Suppressor macrophage (primary cell): Measurements from ENCODE around the gene CD320.
A peak's percentile ranks its signal among the peaks of the same experiment; 100 is the strongest.
"Not testable (repeated sequence)": the region's sequence is repeated elsewhere in the genome, so short reads cannot be mapped to it uniquely, and the experiment has no call there.

ENCODE experiments used
- DNase-seq, 4 experiments: peaks; one replicate each; pipeline ENCODE4 v3.0.0-alpha.2; 2020 to 2022

The CD320 gene

DNA sequence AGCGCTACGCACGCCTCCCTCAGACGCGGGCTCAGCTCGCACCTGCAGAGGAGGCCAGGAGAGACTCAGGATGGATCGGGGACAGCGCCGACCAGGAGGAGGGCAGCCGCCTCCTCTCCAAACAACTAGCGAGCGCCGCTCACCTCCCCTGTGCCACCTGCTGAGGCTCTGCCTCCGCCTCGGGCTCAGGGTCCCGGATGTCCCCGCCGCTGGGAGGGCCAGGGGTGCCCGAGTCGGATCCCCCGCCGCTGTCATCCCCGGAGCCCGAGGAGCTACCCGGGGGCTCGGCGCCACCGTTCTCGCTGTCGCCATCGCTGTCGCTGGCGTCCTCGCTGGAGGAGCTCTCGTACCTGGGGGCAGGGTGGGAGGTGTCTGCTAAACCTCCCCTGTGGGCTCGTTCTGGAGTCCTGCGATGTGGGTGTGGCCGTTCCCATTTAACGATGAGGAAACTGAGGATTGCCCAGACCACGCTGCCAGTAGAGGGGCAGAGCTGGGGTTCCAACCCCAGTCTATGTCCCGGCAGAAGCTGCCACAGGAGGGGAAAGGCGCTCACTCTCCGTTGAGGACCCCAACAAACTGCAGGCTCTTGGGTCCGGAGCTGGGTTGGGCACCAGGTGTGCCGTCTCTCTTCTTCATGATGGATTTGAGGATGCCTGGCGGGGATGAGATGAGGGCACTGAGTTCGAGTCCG lies 25.8 kb upstream of the CD320 start:
- DNase-seq: no peak

DNA sequence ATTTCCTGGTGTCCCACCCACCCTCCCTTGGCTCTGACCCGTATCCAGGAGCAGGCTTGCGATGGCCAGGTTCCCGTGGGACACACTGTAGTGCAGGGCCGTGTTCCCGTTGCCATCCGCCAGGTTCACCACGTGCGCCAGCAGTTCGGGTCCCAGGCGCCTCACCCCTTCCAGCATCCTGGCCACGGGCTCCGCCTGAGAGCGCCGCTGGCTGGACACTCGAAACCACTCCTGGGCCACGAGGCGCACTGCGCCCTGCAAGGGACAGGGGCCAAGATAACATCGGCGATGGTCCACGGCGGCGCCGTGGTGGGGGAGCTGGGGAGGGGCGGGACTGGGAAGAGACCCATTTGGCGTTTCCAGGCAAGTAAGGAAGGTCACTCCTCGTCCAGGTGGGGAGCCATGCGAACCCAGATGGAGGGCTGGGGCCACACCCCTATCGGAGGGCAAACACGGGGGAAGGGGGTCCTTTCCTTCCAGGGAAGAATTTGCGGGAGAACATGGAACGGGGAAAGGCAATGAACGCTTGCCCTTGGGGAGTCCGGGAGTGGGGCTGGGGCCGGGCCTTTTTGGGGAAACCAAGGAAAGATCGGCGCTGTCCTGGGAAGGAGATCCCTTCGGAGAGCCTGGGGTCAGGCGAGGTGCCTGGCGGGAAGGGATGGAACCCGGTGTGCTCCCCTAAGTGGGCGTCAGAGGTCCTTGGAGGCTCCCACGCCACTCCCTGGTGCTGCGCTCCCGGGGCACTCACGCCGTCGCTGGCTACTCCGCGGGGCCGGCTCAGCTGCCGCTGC lies 25.0 kb upstream of the CD320 start:
- no peak for DNase-seq

DNA sequence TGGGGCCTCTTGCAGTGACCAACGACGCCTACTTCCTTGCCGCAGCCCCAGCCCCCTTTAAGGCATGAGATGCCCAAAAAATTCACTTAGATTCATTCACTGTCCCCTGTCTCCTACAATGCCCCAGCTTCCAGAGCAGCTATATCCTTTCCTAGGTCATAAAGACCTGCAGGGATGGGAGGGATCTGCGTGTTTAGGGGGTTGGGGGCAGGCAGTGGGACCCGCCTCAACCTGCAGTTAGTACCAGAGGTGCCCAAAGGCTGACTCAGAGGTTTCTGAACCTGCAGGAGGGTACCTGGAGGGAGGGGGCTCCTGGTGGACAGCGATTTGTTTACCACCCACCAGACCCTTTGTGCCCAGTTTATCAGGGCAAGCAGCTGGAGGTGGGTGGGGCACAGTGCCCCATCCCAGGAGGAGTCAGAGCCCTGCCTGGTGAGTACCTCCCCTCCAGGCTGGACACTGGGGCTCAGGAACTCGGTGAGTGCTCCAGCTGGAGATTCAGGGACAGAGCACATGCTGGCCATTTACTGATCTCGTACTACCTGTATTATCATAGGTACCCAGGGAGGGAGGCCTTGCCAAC lies 23.2 kb upstream of the CD320 start:
- DNase-seq: no peak

DNA sequence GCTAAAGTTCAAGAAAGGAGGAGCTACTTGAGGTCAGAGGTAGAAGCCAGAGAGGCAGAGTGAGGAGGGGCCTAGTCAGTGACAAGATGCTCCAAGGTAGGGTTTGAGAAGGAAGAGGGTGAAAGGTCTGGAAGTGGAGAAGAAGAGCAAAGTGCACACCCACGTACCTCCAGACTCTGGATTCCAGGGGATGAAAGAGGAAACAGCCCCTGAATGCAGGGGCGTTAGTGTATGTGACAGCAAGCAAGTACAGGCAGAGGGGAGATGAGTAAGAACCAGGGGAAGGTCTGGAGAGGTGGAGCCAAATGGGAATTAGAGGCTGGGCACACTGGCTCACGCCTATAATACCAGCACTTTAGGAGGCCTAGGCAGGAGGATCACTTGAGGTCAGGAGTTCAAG lies 21.8 kb upstream of the CD320 start:
- DNase-seq: peak; percentile 44 to 74 (median 61)

DNA sequence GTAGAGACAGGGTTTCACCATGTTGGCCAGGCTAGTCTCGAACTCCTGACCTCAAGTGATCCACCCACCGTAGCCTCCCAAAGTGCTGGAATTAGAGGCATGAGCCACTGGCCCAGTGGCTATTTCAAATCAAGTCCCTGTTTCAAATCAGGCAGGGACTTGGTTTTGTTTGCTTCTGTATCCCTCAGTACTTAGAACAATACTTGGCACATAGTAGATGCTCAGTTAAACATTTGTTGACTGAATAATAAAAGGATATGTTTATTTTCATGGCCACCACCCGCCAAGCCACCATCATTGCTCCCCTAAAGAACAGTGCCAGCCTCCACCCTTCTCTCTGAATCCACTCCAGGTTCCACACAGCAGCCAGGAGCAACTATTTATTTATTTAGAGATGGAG lies 17.3 kb upstream of the CD320 start:
- DNase-seq: no peak

DNA sequence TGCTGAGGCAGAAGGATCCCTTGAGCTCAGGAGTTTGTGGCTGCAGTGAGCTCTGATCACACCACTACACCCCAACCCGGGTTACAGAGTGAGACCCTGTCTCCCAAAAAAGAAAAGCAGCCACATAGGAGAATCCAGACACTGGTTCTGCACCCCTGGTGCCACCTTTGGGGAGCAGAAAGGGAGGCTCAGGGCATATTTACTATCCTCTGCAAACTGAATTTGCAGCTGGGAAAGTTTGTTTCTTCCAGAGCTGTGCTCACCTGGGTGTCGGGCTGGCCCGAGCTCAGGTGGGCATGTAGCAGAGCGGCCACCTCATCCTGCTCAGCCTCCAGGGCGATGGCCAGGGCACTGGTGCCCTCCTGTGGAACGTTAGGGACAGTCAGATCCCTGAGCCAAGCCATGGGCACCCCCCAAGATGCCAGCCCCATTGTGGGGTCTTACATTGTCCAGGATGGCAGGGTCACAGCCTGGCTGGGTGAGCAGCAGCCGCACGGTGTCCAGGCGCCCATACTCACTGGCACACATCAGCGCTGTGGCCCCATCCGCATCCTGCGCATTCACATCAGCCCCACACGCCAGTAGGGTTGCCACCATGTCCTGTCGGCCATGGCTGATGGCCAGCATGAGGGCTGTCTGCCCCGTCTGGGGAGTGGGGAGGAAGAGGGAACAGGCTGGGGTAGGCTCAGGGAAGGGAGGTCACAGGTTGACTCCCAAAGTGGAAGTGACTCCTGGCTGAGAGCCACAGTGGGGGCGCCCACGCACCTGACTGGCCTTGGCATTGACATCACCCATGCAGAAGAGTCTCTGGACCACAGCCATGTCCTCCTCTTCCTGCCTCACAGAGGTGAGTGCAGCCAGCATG lies 16.3 kb upstream of the CD320 start:
- peak; percentile 28 to 71 (median 56) for DNase-seq

DNA sequence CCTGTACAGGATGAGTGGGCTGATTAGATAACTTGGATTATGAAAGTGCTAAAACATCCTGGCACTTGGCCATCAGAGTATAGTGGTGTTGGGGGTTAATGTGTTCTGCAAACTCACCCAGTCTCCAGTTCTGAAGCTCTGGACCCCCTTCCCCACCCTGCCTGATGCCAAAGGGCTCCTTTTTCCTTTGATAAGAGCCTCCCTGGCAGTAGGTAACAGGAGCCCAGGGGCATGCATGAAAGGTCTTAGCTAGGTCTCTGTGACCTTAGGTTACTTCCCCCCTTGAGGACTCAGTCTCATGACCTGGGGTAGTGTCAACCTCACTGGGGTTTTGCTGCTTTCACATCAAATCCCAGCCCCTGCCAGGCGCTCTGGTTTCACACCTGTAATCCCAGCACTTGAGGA lies 15.6 kb upstream of the CD320 start:
- DNase-seq: no peak

DNA sequence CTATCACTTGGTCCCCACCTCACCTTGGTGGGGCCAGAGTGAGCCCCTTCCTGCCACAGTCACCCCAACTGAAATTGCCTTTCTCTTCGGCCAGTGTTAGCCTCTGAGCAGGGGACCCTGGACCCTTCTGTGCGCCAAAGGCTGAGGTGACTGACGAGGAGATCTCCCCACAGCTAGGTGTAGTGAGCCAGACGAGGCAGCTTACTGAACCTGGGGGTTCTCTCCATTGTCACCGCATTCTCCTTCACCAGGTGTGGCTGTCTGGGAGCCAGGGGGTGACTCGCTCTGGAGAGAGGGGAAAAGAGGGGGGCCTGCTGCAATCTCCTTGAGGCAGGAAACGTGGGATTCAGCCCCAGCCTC lies 14.5 kb upstream of the CD320 start:
- no peak for DNase-seq

DNA sequence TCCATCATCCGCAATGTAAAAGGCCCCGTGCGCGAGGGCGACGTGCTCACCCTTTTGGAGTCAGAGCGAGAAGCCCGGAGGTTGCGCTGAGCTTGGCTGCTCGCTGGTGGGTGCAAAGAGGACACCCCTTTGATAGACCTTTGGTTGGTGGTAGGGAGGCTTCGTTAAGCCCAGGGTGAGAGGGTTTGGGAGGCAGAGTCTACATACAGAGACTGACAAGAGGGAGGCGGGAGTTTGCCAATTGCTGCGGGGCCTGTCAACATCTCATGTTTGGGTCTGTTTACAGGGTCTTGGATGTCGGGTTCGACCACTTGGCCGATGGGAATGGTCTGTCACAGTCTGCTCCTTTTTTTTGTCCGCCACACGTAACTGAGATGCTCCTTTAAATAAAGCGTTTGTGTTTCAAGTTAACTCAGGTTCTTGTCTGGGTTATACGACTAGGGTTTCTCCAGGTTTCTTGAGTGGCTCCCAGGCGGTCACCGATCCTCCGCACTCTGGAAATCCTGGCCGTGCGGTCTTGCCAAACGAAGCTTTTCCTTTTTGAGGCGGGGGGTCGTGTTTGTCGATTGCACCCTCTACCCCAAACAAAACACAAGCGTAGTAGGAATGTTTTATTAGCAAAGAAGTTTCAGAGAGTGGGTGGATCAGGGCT lies 14.0 kb upstream of the CD320 start:
- DNase-seq: no peak

DNA sequence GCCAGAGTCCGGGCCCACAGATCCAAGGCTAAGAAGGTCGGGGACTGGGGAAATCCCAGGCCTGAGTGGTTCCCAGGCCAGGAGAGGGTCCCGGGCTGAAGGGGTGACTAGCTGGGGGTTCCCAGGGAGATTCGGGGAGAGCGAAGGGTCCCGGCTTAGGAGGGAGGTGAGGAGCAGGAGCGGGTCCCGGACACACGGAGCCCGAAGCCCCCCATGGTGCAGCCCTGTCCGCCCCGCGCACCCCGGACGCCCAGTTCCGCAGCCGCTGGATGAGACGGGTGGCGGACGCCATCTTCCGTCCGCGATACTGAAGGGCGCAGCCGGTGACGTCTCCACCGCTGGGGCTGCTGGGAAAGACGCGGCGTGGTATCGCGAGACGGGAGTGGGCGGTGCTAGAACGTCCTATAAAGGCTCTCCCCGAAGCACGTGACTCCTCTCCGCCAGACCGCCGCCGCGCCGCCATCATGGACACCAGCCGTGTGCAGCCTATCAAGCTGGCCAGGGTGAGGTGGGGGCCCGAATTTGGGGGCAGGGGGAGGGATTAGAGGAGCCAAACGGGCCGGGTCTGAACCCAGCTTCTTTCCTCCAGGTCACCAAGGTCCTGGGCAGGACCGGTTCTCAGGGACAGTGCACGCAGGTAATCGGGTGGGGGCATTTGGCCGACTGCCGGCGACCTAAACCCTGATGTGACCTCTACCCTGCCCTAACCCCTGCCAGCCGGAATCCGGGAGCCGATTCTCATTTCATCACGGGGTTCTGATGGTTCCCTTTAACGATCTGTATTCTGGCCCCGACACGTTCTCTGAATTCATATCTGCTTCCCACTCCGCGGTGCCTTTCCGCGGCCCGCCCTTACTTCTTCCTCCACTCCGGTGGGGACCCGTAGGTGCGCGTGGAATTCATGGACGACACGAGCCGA lies 13.2 kb upstream of the CD320 start, which contains the start of the genes NDUFA7 and RPS28:
Gene NDUFA7, minus strand, starts transcription at position 309 of the 919 bp plus-strand sequence. Its CDS starts 17 bp downstream, at position 292.
Gene RPS28, plus strand, starts transcription at position 430 of the 919 bp plus-strand sequence. Its CDS starts 35 bp downstream, at position 465.
- peak; percentile 98 to 99 (median 98) for DNase-seq

DNA sequence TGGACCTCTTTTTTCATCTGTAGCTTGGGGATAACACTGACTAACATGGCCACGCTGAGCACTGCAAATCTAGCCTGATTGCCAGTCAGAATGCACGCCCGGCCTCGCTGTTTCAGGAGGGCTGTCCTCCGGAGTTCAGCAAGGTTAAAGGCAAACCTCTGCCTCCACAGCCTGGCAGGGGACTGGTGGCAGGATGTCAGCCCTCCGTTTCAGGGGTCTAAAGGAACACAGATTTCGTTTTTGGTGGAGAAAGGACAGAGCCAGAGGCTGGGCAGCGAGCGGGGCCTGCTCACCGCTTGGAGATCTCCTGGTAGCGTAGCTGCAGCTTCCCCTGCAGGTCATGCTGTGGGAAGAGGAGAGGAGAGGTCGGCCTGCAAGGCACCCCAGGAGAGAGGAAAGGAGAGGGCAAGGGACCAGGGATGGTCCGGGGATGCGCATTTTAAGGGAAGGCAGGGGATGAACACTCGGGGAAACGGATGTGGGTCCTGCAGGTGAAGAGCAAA lies 12.5 kb upstream of the CD320 start:
- DNase-seq: peak; percentile 27 to 49 (median 38)

DNA sequence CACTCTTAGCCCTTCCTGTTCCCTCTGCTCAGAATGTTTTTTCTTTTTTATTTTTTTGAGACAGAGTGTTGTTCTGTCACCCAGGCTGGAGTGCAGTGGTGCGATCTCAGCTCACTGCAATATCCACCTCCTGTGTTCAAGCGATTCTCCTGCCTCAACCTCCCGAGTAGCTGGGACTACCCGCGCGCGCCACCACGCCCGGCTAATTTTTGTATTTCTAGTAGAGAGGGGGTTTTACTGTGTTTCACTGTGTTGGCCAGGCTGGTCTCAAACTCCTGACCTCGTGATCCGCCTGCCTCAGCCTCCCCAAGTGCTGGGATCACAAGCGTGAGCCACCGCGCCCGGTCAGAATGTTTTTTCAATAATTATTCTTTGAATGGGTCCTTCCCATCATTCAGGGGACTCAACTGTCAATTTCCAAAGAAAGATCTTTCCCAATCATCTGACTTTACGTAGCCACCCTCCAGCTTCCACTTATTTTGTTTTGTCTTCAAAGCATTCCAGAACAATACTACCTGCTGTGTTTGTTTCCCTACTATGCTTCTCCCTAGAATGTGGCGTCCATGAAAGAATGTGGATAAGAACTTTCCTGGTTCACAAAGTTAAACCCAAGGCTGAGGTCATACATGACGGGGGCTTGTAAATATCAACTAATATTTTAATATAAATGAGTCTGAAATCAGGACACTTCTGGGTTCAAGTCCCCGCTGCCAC lies 11.8 kb upstream of the CD320 start:
- no peak for DNase-seq

DNA sequence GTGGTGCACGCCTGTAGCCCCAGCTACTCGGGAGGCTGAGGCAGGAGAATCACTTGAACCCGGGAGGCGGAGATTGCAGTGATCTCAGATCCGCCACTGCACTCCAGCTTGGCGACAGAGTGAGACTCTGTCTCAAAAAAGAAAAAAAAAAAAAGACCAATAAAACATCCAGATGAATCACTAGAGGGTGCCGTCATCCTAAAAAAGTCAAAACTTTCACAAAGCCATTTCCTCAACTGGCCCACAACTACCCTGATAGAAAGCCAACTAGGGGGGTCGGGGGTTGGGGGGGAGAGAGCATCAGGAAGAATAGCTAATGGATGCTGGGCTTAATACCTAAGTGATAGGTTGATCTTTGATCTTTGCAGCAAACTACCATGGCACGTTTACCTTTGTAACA lies 10.7 kb upstream of the CD320 start:
- not testable (repeated sequence) for DNase-seq

DNA sequence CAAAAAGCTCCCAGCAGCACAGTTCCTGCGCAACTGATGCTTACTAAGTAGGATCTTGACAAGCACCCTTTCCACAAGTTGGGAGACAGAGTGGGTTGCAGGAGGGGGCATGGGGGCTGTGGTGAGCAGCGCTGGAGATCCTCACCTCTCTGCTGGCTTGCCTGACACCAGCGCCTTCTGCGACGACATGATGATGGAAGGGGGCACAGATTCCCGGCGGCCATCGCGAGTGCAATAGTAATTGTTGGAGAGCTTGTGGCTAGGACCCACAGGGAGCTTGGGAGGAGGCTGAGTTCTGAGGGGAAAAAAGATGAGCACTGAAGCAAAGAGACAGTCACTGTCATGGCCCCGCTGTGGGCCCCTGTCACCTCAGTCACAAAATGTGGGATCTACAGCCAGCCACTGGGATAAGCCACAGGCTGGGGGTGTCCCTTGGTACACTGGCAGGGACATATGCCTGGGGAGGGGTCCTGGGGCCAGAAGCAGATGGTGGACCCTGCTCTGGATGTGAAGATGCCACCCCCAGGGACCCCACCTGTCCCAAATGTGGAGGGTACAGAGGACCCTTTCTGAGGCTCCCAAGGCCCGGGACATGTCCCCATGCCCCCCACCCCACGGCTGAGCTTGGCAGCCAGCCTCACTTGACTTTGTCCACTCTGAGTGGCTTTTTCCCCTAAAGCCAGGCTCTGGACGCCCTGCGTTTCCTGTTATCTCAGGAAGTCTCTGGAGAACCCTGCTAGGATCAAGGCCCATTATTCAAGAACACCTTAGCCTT lies 8.4 kb upstream of the CD320 start:
- no peak for DNase-seq

DNA sequence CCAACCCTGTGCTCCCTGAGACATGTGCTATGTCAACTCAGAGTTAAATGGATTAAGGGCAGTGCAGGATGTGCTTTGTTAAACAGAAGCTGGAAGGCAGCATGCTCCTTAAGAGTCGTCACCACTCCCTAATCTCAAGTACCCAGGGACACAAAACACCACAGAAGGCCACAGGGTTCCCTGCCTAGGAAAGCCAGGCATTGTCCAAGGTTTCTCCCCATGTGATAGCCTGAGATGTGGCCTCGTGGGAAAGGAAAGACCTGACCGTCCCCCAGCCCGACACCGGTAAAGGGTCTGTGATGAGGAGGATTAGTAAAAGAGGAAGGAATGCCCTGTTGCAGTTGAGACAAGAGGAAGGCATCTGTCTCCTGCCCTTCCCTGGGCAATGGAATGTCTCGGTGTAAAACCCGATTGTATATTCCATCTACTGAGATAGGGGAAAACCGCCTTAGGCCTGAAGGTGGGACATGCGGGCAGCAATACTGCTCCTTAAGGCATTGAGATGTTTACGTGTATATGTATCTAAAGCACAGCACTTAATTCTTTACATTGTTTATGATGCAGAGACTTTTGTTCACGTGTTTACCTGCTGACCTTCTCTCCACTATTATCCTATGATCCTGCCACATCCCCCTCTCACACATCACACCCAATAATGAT lies 7.0 kb upstream of the CD320 start:
- DNase-seq: not testable (repeated sequence)

DNA sequence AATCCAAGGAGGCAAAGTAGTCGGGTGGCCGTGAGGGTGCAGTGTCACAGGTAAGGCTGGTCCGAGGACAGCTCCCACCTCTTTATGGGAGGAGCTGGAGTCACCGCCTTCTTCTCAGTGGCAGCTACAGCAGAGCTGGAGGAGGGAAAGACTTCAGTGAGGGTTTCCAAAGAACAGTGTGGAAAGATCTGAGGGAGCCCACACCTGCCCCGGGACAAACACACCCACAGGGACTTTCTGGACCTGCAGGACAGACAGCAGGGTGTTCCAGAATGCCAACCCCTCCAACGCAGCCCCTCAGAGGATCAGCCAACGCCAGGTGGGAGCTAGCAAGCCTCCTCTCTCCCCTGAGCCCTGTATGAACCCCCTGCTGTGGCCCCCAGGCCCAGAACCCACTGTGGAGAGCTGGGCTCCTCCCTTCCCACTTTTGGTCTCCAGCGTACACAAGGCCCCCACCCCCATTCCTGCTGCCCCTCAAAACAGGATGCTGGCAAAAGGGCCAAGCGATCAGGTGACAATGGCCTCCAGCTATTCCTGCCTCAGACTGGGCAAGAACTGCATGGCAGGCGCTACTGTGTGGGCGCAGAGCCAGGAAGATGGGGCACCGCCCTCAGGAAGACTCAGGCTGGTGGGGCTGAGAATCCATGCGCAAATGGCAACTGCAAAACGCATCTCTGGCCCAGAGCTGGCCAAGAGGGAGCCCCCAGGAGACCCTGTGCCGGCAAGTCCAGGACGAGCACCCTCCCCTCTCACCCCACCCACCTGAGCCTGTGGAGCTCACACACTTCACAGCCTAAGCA lies 3.5 kb upstream of the CD320 start:
- no peak for DNase-seq

DNA sequence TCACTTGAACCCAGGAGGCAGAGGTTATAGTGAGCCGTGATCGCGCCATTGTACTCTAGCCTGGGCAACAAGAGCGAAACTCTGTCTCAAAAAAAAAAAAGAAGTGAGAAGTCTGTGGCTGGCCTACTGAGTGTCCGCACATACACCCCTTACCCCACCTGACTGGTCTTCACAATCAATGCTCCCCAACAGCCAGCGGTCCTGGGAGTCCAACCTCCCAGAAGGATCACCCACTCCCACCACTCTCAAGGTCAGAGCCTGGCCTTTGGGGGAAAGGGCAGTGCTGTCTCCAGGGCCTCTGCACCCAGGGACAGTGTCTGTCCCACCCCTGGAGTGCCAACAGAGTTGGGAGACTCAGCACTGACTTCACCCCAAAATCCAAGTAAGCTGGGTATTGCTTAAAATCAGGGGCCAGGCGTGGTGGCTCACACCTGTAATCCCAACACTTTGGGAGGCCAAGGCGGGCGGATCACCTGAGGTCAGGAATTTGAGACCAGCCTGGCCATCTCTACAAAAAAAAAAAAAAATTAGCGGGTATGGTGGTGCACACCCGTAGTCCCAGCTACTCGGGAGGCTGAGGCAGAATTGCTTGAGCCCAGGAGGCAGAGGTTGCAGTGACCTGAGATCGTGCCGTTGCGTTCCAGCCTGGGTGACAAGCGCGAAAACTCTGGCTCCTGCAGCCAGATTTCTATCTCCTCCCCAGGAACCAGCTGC lies 2.3 kb upstream of the CD320 start:
- DNase-seq: no peak
